B cell (primary cell): Measurements from ENCODE around the gene DHX9. TPM values are rescaled to one million over a fixed set of nuclear protein-coding genes. Genes with fewer than 3 reads are reported as not detected.
A peak's percentile ranks its signal among the peaks of the same experiment; 100 is the strongest.

ENCODE experiments used
- ATAC-seq: fragments of 200-7000 bp; cut with Tn5 transposase; one replicate; pipeline ENCODE4 v1.10.0; 2021; ENCODE audit warnings: low read depth, mild to moderate bottlenecking, moderate number of reproducible peaks, moderate library complexity
- CTCF ChIA-PET: fragments of 350-600 bp; sonication (Branson Sonifier 250); formaldehyde crosslinking; loops from one replicate; lab custom pipeline; 2021; ENCODE audit warnings: antibody characterized with exemption, inconsistent platforms; lab: Charles Lee
- POLR2A ChIA-PET: fragments of 350-600 bp; sonication (Branson Sonifier 250); formaldehyde crosslinking; loops from one replicate; lab custom pipeline; 2021; ENCODE audit warnings: antibody characterized with exemption; lab: Charles Lee
- DNase-seq: peaks from one replicate; pipeline ENCODE4 v3.0.0; 2013
- H2AFZ ChIP-seq: 2 replicates; pipeline ENCODE4 v1.6.1; 2012; ENCODE audit warnings: mild to moderate bottlenecking, low read depth, low read length; ENCODE audit not compliant: insufficient read depth, poor library complexity, severe bottlenecking
- H3K27ac ChIP-seq, 2 donors: 1 replicate in 1 of 2; 2 replicates in 1 of 2; pipeline ENCODE4 v1.5.1; 2012 to 2013; ENCODE audit warnings: low read length in 2 of 2, mild to moderate bottlenecking in 2 of 2, moderate library complexity in 1 of 2
- H3K27me3 ChIP-seq, 4 experiments: fragments of 200-600 bp in 1 of 4; sonication (generic) in 1 of 4; replicated peaks in 1 of 4; 1 replicate in 2 of 4; 2 replicates in 2 of 4; pipeline versions ENCODE4 v1.6.1 to v1.7.0; 2013 to 2016; ENCODE audit warnings: low read length in 3 of 4, mild to moderate bottlenecking in 2 of 4, mixed read lengths in 1 of 4, moderate library complexity in 1 of 4; ENCODE audit not compliant: insufficient read depth in 4 of 4, control insufficient read depth in 3 of 4; ENCODE audit errors: control extremely low read depth in 1 of 4
- H3K36me3 ChIP-seq, 2 experiments: replicated peaks in 1 of 2; 1 replicate in 1 of 2; 2 replicates in 1 of 2; pipeline versions ENCODE4 v1.6.1 to v1.7.1; 2013; ENCODE audit warnings: low read length in 1 of 2; ENCODE audit not compliant: insufficient read depth in 2 of 2, control insufficient read depth in 1 of 2; ENCODE audit errors: control extremely low read depth in 1 of 2, extremely low read depth in 1 of 2
- H3K4me1 ChIP-seq, 2 donors: fragments of 200-600 bp in 1 of 2; sonication (generic) in 1 of 2; 1 replicate in 1 of 2; 2 replicates in 1 of 2; pipeline versions ENCODE4 v1.5.1 to v1.6.1; 2013 to 2017; ENCODE audit warnings: low read length in 2 of 2; ENCODE audit not compliant: control insufficient read depth in 2 of 2, insufficient read depth in 2 of 2
- H3K4me2 ChIP-seq: replicated peaks from 2 replicates; pipeline ENCODE3; 2012; ENCODE audit warnings: mild to moderate bottlenecking, low read depth, low read length; ENCODE audit not compliant: poor library complexity, severe bottlenecking
- H3K4me3 ChIP-seq, 5 experiments: fragments of 200-600 bp in 1 of 5; sonication (generic) in 1 of 5; 1 replicate in 3 of 5; 2 replicates in 2 of 5; pipeline versions ENCODE4 v1.5.1 to v1.7.0; 2011 to 2016; ENCODE audit warnings: low read length in 4 of 5, mild to moderate bottlenecking in 4 of 5, low read depth in 2 of 5, control low read depth in 1 of 5, moderate library complexity in 1 of 5; ENCODE audit not compliant: insufficient read depth in 1 of 5; ENCODE audit errors: control extremely low read depth in 1 of 5, extremely low read depth in 1 of 5
- H3K79me2 ChIP-seq: fragments of 200-600 bp; sonication (generic); one replicate; pipeline ENCODE4 v1.6.0; 2016; ENCODE audit warnings: low read length; ENCODE audit not compliant: control insufficient read depth, insufficient read depth
- H3K9ac ChIP-seq: fragments of 200-600 bp; sonication (generic); 2 replicates; pipeline ENCODE4 v1.6.1; 2017; ENCODE audit warnings: mild to moderate bottlenecking, low read length, moderate library complexity
- H3K9me3 ChIP-seq, 3 donors: one replicate each; pipeline versions ENCODE4 v1.6.1 to v1.7.1; 2013; ENCODE audit warnings: low read length in 2 of 3; ENCODE audit not compliant: control insufficient read depth in 2 of 3, insufficient read depth in 1 of 3; ENCODE audit errors: control extremely low read depth in 1 of 3
- H4K20me1 ChIP-seq: 2 replicates; pipeline ENCODE4 v1.6.0; 2012; ENCODE audit warnings: mild to moderate bottlenecking, low read length; ENCODE audit not compliant: insufficient read depth, control insufficient read depth, poor library complexity, severe bottlenecking
- H3K27ac Mint-ChIP-seq: one replicate; pipeline ENCODE4 v1.8.0; 2021; ENCODE audit warnings: mixed read lengths
- H3K27me3 Mint-ChIP-seq: one replicate; pipeline ENCODE4 v1.8.0; 2021; ENCODE audit warnings: mixed read lengths
- H3K4me1 Mint-ChIP-seq: one replicate; pipeline ENCODE4 v1.8.0; 2021; ENCODE audit warnings: mixed read lengths
- H3K4me3 Mint-ChIP-seq: one replicate; pipeline ENCODE4 v1.8.0; 2021; ENCODE audit warnings: mixed read lengths
- H3K9me3 Mint-ChIP-seq: one replicate; pipeline ENCODE4 v1.8.0; 2022; ENCODE audit warnings: mixed read lengths; ENCODE audit not compliant: insufficient read depth
- EZH2 ChIP-seq: IDR thresholded peaks from 2 replicates; pipeline ENCODE4 v1.6.1; 2012; ENCODE audit warnings: borderline replicate concordance, low read depth, mild to moderate bottlenecking, moderate library complexity, low read length; ENCODE audit not compliant: insufficient read depth, poor library complexity, severe bottlenecking
- WGBS: methylation state at CpG from one replicate; pipeline ENCODE4 v1.1.5; 2013; ENCODE audit warnings: missing lambda C conversion rate; ENCODE audit not compliant: insufficient coverage; 5-methylcytosine and 5-hydroxymethylcytosine counted together
- intact Hi-C: fragments of 100-400 bp; cut with micrococcal nuclease; formaldehyde crosslinking; loops from one replicate; pipeline ENCODE4 v1.10.0; 2022
- polyA plus RNA-seq: library from polyadenylated mRNA; depleted of rRNA; stranded (reverse); fragments of >200 nt; gene quantifications from 2 replicates; pipeline ENCODE4 v1.2.3, GENCODE V29; 2012
- total RNA-seq, 2 donors: library from RNA; stranded (reverse); fragments of 120-200 nt in 1 of 2; gene quantifications; 1 replicate in 1 of 2; 2 replicates in 1 of 2; pipeline versions ENCODE4 v1.2.3 to v1.2.4, GENCODE V29; 2013 to 2022
- TF ChIP-seq, protein P1 (sequence below): fragments of 200-600 bp; IDR thresholded peaks from one replicate; pipeline ENCODE4 v1.8.0; 2022; ENCODE audit warnings: antibody characterized with exemption, mild to moderate bottlenecking

DHX9 gene
- total and polyA plus RNA-seq, 2 donors (not counting 1 experiment from before 2014, with no cell fraction given): 70.6 to 213 TPM

DNA sequence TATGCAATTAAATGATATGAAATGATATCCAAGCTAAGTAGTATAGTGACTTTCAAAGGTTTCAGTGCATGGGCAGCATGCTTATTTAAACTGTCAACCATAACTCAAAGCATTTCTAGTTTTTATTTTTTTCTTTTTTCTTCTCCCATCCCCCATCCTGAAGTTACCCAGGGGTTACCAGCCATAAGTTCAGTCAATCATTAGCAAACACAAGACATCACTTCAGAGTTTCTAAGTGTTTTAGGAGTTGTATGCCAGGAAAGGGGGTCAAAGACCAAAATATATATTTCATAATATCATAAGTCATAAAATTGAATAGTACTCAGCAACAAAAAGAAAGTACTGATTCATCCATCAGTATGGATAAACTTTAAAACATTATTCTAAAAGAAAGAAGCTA lies 28.7 kb downstream of the DHX9 start:
- no peak overlapping the region for H3K27ac ChIP-seq
- no peak overlapping the region for H3K4me3 Mint-ChIP-seq
- DNase-seq (no peak), ATAC-seq (no peak)
- H3K27ac Mint-ChIP-seq: no peak overlapping the region
- peaks cover 20% of the 10 kb centered on the region for H4K20me1 ChIP-seq
- CTCF ChIA-PET: no interaction called here
- no peaks in the 10 kb centered on the region for H3K4me1 Mint-ChIP-seq
- H3K4me3 ChIP-seq: no peak overlapping the region
- H3K4me2 ChIP-seq: no peak overlapping the region
- no peaks in the 10 kb centered on the region for H3K9me3 ChIP-seq
- TF ChIP-seq, protein P1, sequence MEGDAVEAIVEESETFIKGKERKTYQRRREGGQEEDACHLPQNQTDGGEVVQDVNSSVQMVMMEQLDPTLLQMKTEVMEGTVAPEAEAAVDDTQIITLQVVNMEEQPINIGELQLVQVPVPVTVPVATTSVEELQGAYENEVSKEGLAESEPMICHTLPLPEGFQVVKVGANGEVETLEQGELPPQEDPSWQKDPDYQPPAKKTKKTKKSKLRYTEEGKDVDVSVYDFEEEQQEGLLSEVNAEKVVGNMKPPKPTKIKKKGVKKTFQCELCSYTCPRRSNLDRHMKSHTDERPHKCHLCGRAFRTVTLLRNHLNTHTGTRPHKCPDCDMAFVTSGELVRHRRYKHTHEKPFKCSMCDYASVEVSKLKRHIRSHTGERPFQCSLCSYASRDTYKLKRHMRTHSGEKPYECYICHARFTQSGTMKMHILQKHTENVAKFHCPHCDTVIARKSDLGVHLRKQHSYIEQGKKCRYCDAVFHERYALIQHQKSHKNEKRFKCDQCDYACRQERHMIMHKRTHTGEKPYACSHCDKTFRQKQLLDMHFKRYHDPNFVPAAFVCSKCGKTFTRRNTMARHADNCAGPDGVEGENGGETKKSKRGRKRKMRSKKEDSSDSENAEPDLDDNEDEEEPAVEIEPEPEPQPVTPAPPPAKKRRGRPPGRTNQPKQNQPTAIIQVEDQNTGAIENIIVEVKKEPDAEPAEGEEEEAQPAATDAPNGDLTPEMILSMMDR: no peak
- no peak for TF ChIP-seq EZH2
- H3K27me3 ChIP-seq: no peaks in the 10 kb centered on the region
- no peaks in the 10 kb centered on the region for H3K4me1 ChIP-seq
- H2AFZ ChIP-seq: no peak overlapping the region
- intact Hi-C loops: no loop called here
- POLR2A ChIA-PET: no interaction called here
- H3K36me3 ChIP-seq: peaks cover under 1 to 88% of the 10 kb centered on the region in 2 experiments
- no peaks in the 10 kb centered on the region for H3K79me2 ChIP-seq
- H3K27me3 Mint-ChIP-seq: no peaks in the 10 kb centered on the region
- no peak overlapping the region for H3K9ac ChIP-seq
- no peaks in the 10 kb centered on the region for H3K9me3 Mint-ChIP-seq

DNA sequence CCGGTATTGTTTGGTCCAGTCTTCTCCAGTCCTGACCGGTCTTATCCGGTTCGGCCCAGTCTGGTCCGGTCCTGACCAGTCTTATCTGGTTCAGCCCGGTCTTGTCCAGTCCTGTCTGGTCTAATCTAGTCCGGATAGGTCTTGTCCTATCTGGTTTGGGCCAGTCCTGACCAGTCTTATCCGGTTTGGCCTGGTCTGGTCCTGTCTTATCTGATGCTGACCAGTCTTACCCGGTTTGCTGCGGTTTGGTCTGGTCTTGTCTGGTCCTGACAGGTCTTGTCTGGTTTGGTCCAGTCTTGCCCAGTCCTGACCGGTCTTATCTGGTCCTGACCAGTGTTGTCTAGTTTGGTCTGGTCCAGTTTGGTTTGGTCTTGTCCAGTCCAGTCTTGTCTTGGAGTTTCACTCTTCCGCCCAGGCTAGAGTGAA lies 30.1 kb downstream of the DHX9 start:
- TF ChIP-seq, protein P1: no peak
- no peak for TF ChIP-seq EZH2
- no peak overlapping the region for H3K27ac ChIP-seq
- no peak overlapping the region for H3K9ac ChIP-seq
- no peak for ATAC-seq
- POLR2A ChIA-PET: no interaction called here
- H3K9me3 Mint-ChIP-seq: no peaks in the 10 kb centered on the region
- no peak overlapping the region for H2AFZ ChIP-seq
- no peaks in the 10 kb centered on the region for H3K27me3 ChIP-seq
- CTCF ChIA-PET: no interaction called here
- H3K36me3 ChIP-seq: peaks cover 2 to 88% of the 10 kb centered on the region in 2 experiments
- H3K4me2 ChIP-seq: no peak overlapping the region
- no peaks in the 10 kb centered on the region for H3K27me3 Mint-ChIP-seq
- H3K4me3 ChIP-seq: no peak overlapping the region
- peaks cover 11% of the 10 kb centered on the region for H4K20me1 ChIP-seq
- H3K4me1 Mint-ChIP-seq: no peaks in the 10 kb centered on the region
- no peaks in the 10 kb centered on the region for H3K4me1 ChIP-seq
- 99% methylated on average over 12 of the region's 12 CpGs for WGBS
- H3K79me2 ChIP-seq: no peaks in the 10 kb centered on the region
- H3K9me3 ChIP-seq: no peaks in the 10 kb centered on the region
- H3K4me3 Mint-ChIP-seq: no peak overlapping the region
- intact Hi-C loops: no loop called here
- DNase-seq: peak; percentile 19
- peak overlapping the region; percentile 15 for H3K27ac Mint-ChIP-seq
